Right atrium auricular region (tissue), 2 donors: ENCODE data around the gene ABCA9. TPM values are rescaled to one million over a fixed set of nuclear protein-coding genes. Genes with fewer than 3 reads are reported as not detected.
A peak's percentile ranks its signal among the peaks of the same experiment; 100 is the strongest.
"Not testable (repeated sequence)": the region's sequence is repeated elsewhere in the genome, so short reads cannot be mapped to it uniquely, and the experiment has no call there.

Source experiments
- DNase-seq: peaks from one replicate; pipeline ENCODE4 v3.0.0-alpha.2; 2019; ENCODE audit warnings: low spot score
- H3K27ac ChIP-seq, 2 donors: fragments of 200-600 bp; sonication (generic); 1 replicate in 1 of 2; 2 replicates in 1 of 2; pipeline ENCODE4 v1.5.1; 2016 to 2019
- H3K27me3 ChIP-seq, 2 donors: fragments of 200-600 bp; sonication (generic); one replicate each; pipeline versions ENCODE4 v1.5.1 to v1.6.0; 2017 to 2019
- H3K36me3 ChIP-seq: fragments of 200-600 bp; sonication (generic); one replicate; pipeline ENCODE4 v1.5.1; 2016
- H3K4me1 ChIP-seq, 2 donors: fragments of 200-600 bp; sonication (generic); one replicate each; pipeline versions ENCODE4 v1.5.1 to v1.6.0; 2017 to 2019
- H3K4me3 ChIP-seq, 2 donors: fragments of 200-600 bp; sonication (generic); 1 replicate in 1 of 2; 2 replicates in 1 of 2; pipeline ENCODE4 v1.5.1; 2017 to 2019; ENCODE audit warnings: mild to moderate bottlenecking in 1 of 2, moderate library complexity in 1 of 2
- H3K9me3 ChIP-seq, 2 donors: fragments of 200-600 bp; sonication (generic); one replicate each; pipeline ENCODE4 v1.5.1; 2019
- total RNA-seq, 2 donors: library from RNA; depleted of rRNA; stranded (reverse); fragments of >200 nt; gene quantifications; one replicate each; pipeline ENCODE4 v1.1.0, GENCODE V29; 2016
- TF ChIP-seq, protein P1 (sequence below), 2 donors: fragments of 200-600 bp; sonication (generic); IDR thresholded peaks; one replicate each; pipeline ENCODE4 v1.5.1; 2019; ENCODE audit warnings: antibody characterized with exemption in 2 of 2

The ABCA9 gene
- total RNA-seq, 2 donors from 2014 or later: 11.3 to 11.8 TPM

DNA sequence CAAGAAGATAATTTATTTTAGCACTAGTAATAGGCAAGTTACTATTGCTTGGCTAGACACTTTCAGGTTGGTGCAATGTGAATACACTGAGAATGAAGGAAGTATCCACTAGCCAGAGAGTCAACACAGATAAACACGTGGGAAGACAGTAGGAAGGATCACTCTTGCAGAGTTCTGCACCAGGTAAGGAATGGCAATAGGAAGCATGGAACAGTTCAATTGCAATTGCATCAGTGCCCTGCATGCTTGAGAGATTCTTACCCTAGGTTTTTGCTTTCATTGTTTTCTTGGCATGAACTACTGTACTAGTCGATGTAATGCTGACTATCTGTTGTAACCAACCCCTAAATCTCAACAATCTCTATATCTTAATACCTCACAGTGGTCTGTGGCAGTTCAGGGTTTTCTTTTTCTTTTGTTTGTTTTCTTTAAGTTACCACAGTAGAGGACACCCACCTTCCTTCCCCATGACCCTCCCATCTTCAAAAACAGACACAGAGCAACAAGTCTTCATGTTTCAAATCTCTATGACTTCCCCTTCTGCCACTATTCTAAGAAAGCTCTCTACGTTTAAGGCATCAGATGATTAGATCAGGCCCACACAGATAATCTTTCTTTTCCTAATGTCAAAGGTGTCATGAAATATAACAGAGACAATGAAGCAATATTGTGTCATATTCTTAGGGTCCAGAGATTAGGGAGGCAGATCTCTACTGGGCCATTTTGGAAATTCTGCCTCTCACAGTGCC, 87.5 kb downstream of the ABCA9 start:
- Histone ChIP-seq H3K27ac (no peak overlapping the region), H3K4me1 (no peaks in the 10 kb centered on the region), H3K27me3 (no peaks in the 10 kb centered on the region), H3K9me3 (no peaks in the 10 kb centered on the region), H3K36me3 (peaks cover 6% of the 10 kb centered on the region), H3K4me3 (no peak overlapping the region)
- no peak for DNase-seq
- TF ChIP-seq, protein P1, sequence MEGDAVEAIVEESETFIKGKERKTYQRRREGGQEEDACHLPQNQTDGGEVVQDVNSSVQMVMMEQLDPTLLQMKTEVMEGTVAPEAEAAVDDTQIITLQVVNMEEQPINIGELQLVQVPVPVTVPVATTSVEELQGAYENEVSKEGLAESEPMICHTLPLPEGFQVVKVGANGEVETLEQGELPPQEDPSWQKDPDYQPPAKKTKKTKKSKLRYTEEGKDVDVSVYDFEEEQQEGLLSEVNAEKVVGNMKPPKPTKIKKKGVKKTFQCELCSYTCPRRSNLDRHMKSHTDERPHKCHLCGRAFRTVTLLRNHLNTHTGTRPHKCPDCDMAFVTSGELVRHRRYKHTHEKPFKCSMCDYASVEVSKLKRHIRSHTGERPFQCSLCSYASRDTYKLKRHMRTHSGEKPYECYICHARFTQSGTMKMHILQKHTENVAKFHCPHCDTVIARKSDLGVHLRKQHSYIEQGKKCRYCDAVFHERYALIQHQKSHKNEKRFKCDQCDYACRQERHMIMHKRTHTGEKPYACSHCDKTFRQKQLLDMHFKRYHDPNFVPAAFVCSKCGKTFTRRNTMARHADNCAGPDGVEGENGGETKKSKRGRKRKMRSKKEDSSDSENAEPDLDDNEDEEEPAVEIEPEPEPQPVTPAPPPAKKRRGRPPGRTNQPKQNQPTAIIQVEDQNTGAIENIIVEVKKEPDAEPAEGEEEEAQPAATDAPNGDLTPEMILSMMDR (IDR thresholded peaks at IDR 0.05): no peak

GRCh38 chr17:68972119-68972704, 88.5 kb downstream of the ABCA9 start:
- DNase-seq: no peak
- H3K27me3 ChIP-seq: no peaks in the 10 kb centered on the region
- TF ChIP-seq, protein P1 (IDR thresholded peaks at IDR 0.05): peak; percentile 50 to 75
- H3K36me3 ChIP-seq: peaks cover 6% of the 10 kb centered on the region
- no peak overlapping the region for H3K4me3 ChIP-seq
- H3K27ac ChIP-seq: no peak overlapping the region
- no peaks in the 10 kb centered on the region for H3K4me1 ChIP-seq
- no peaks in the 10 kb centered on the region for H3K9me3 ChIP-seq

- Histone ChIP-seq H3K36me3 (no peaks in the 10 kb centered on the region), H3K27me3 (no peaks in the 10 kb centered on the region), H3K9me3 (no peaks in the 10 kb centered on the region), H3K27ac (no peak overlapping the region), H3K4me1 (no peaks in the 10 kb centered on the region), H3K4me3 (no peak overlapping the region)
- DNase-seq: no peak
- TF ChIP-seq, protein P1 (IDR thresholded peaks at IDR 0.05): no peak
These were observed 91.6 kb downstream of the ABCA9 start for GRCh38 chr17:68969101-68969500.

- no peaks in the 10 kb centered on the region for H3K36me3 ChIP-seq
- DNase-seq: peak; percentile 77
These were observed 96.8 kb downstream of the ABCA9 start for GRCh38 chr17:68963958-68964357.

GRCh38 chr17:68961214-68961882, 99.4 kb downstream of the ABCA9 start:
- Histone ChIP-seq H3K4me1 (peaks cover 0 to 9% of the 10 kb centered on the region in 2 donors), H3K4me3 (no peak overlapping the region), H3K36me3 (no peaks in the 10 kb centered on the region), H3K27me3 (no peaks in the 10 kb centered on the region), H3K27ac (peak overlapping the region in 1 of 2 donors; percentile 12), H3K9me3 (no peaks in the 10 kb centered on the region)
- TF ChIP-seq, protein P1 (IDR thresholded peaks at IDR 0.05): no peak
- DNase-seq: no peak

More at GRCh38 chr17:68963958-68964357, 96.8 kb downstream of the ABCA9 start:
- peak overlapping the region in 1 of 2 donors; percentile 45 for H3K27ac ChIP-seq
- no peaks in the 10 kb centered on the region for H3K27me3 ChIP-seq
- TF ChIP-seq, protein P1 (IDR thresholded peaks at IDR 0.05): no peak
- no peak overlapping the region for H3K4me3 ChIP-seq
- no peaks in the 10 kb centered on the region for H3K9me3 ChIP-seq
- peaks cover 0 to 9% of the 10 kb centered on the region in 2 donors for H3K4me1 ChIP-seq

- DNase-seq, H3K27me3 ChIP-seq, H3K9me3 ChIP-seq, H3K4me1 ChIP-seq, H3K36me3 ChIP-seq, H3K27ac ChIP-seq, H3K4me3 ChIP-seq: not testable (repeated sequence)
These were observed 101.6 kb downstream of the ABCA9 start for GRCh38 chr17:68959117-68959516.
